Neural crest cell (in vitro differentiated cells): ENCODE results near the gene FHOD3. TPM values are rescaled to one million over a fixed set of nuclear protein-coding genes. Genes with fewer than 3 reads are reported as not detected.

ENCODE experiments used
- DNase-seq: peaks from one replicate; pipeline ENCODE4 v3.0.0; 2021; ENCODE audit warnings: low read depth, mixed read lengths, low spot score
- H3K27ac Mint-ChIP-seq: one replicate; pipeline ENCODE4 v1.8.0; 2021; ENCODE audit warnings: mild to moderate bottlenecking, mixed read lengths; ENCODE audit not compliant: unreplicated experiment
- H3K27me3 Mint-ChIP-seq: 2 replicates; pipeline ENCODE4 v1.8.0; 2021; ENCODE audit warnings: low read depth, mild to moderate bottlenecking, mixed read lengths
- H3K36me3 Mint-ChIP-seq: 2 replicates; pipeline ENCODE4 v1.8.0; 2021; ENCODE audit warnings: low read depth, mild to moderate bottlenecking, mixed read lengths
- H3K4me1 Mint-ChIP-seq: 2 replicates; pipeline ENCODE4 v1.8.0; 2021; ENCODE audit warnings: mixed read lengths
- H3K4me3 Mint-ChIP-seq: one replicate; pipeline ENCODE4 v1.8.0; 2021; ENCODE audit warnings: mild to moderate bottlenecking, mixed read lengths
- H3K9me3 Mint-ChIP-seq: 2 replicates; pipeline ENCODE4 v1.8.0; 2021; ENCODE audit warnings: mixed read lengths
- CTCF ChIP-seq: fragments of 200-600 bp; sonication (generic); conservative IDR thresholded peaks from 2 replicates; pipeline ENCODE4 v1.5.0; 2021; ENCODE audit warnings: antibody characterized with exemption, mild to moderate bottlenecking
- total RNA-seq: library from RNA; stranded (reverse); gene quantifications from 2 replicates; pipeline ENCODE4 v1.2.1, GENCODE V29; 2021

The FHOD3 gene
- total RNA-seq, 1 donor from 2014 or later: 28.6 TPM

- H3K36me3 Mint-ChIP-seq: peaks cover 3% of the 10 kb centered on the region
- H3K9me3 Mint-ChIP-seq: no peaks in the 10 kb centered on the region
- no peaks in the 10 kb centered on the region for H3K27me3 Mint-ChIP-seq
- no peak for TF ChIP-seq CTCF
- no peak overlapping the region for H3K27ac Mint-ChIP-seq
- no peak for DNase-seq
- peaks cover 44% of the 10 kb centered on the region for H3K4me1 Mint-ChIP-seq
- H3K4me3 Mint-ChIP-seq: no peak overlapping the region
Measured at GRCh38 chr18:36307513-36307912, 10.0 kb downstream of the FHOD3 start.

GRCh38 chr18:36308711-36309435, 11.4 kb downstream of the FHOD3 start:
- Mint-ChIP-seq H3K36me3 (peaks cover 3% of the 10 kb centered on the region), H3K27me3 (no peaks in the 10 kb centered on the region), H3K4me1 (peaks cover 44% of the 10 kb centered on the region), H3K27ac (no peak overlapping the region), H3K9me3 (no peaks in the 10 kb centered on the region), H3K4me3 (no peak overlapping the region)
- TF ChIP-seq CTCF: no peak
- no peak for DNase-seq

- H3K4me1 Mint-ChIP-seq: peaks cover 50% of the 10 kb centered on the region
- no peak for TF ChIP-seq CTCF
- H3K27ac Mint-ChIP-seq: peak overlapping the region; percentile 29
- H3K4me3 Mint-ChIP-seq: no peak overlapping the region
- no peaks in the 10 kb centered on the region for H3K27me3 Mint-ChIP-seq
- H3K36me3 Mint-ChIP-seq: peaks cover 3% of the 10 kb centered on the region
- no peaks in the 10 kb centered on the region for H3K9me3 Mint-ChIP-seq
- DNase-seq: no peak
Measured at GRCh38 chr18:36309436-36310391, 12.2 kb downstream of the FHOD3 start.

GRCh38 chr18:36311026-36311570, 13.6 kb downstream of the FHOD3 start:
- H3K27me3 Mint-ChIP-seq: no peaks in the 10 kb centered on the region
- H3K36me3 Mint-ChIP-seq: peaks cover 3% of the 10 kb centered on the region
- peak overlapping the region; percentile 35 for H3K27ac Mint-ChIP-seq
- DNase-seq: no peak
- TF ChIP-seq CTCF: no peak
- H3K9me3 Mint-ChIP-seq: no peaks in the 10 kb centered on the region
- no peak overlapping the region for H3K4me3 Mint-ChIP-seq
- peaks cover 51% of the 10 kb centered on the region for H3K4me1 Mint-ChIP-seq

- Mint-ChIP-seq H3K27me3 (no peaks in the 10 kb centered on the region), H3K9me3 (peaks cover 5% of the 10 kb centered on the region), H3K36me3 (peaks cover 7% of the 10 kb centered on the region), H3K4me1 (peaks cover 40% of the 10 kb centered on the region), H3K27ac (no peak overlapping the region), H3K4me3 (no peak overlapping the region)
- no peak for TF ChIP-seq CTCF
- DNase-seq: no peak
Measured at GRCh38 chr18:36312806-36313395, 15.4 kb downstream of the FHOD3 start.
